Measurements from ENCODE around the gene SLC35E3. TPM values are rescaled to one million over a fixed set of nuclear protein-coding genes. Genes with fewer than 3 reads are reported as not detected.

Gene SLC35E3
- total and polyA plus RNA-seq, 2 of the 13 experiments (the other 11 are each of a cell fraction or from before 2014, with no cell fraction given) = 13.0 to 22.1 TPM

DNA sequence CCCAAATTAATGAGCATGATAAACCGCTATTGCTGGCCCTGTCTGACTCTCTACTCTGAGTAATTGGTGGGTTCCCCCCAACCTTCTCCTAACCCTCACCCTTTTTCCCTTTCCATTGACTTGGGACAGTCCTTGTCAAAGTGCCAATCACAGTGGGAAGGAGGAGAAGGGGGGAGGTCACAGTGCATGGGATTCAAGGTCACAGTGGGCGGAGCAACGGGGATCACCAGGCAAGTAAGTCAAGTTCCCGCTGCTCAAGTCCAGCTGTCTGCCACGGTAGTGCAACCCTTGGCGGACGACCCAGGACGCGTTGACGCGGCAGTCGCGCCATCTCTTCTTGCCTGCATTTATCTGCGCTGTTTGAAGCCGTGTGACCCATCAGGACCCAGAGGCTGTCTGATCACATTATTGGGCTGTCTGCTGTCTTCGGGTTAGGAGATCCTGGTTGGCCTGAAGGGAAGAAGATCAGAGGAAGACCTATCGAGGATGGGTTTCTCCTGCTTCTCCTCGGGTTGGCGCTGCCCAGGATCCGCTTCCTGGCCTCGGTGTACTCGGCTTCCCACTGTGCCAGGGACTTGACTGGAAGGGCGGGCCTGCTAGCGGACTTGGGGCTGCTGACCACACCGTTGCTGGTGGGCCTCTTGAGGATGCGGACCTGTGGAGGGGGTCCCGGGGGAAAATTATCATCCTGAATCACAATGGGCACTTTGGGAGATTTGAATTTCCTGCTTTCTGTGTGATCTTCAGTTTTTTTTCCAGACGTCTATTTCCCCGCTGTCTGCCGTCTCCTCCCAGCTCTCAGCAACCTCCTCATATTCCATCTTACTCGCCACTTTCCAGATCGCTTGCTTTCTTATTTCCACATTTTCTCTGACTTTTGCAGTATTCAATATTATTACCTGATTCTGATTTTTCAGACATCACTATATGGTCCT lies 58.9 kb downstream of the SLC35E3 start (continued):
- TF ChIP-seq, protein P1, sequence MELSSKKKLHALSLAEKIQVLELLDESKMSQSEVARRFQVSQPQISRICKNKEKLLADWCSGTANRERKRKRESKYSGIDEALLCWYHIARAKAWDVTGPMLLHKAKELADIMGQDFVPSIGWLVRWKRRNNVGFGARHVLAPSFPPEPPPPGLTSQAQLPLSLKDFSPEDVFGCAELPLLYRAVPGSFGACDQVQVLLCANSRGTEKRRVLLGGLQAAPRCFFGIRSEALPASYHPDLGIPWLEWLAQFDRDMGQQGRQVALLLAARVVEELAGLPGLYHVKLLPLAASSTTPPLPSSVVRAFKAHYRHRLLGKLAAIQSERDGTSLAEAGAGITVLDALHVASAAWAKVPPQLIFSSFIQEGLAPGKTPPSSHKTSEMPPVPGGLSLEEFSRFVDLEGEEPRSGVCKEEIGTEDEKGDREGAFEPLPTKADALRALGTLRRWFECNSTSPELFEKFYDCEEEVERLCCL (CRISPR knock-in tag; IDR thresholded peaks at IDR 0.05; ENCODE audit: borderline replicate concordance) = peak; percentile 50; the same call in 1 of the 2 replicates
- TF ChIP-seq EEA1 (CRISPR knock-in tag; IDR thresholded peaks at IDR 0.05; ENCODE audit: borderline replicate concordance) (no peak), ZMYM3 (CRISPR knock-in tag; IDR thresholded peaks at IDR 0.05) (peak; percentile 66; the same call in 1 of the 2 replicates), ZNF350 (CRISPR knock-in tag; IDR thresholded peaks at IDR 0.05; ENCODE audit: borderline replicate concordance, low read depth) (peak; percentile 93), HNF4A (CRISPR knock-in tag; IDR thresholded peaks at IDR 0.05) (peak; percentile 73), ZNF841 (CRISPR knock-in tag; IDR thresholded peaks at IDR 0.05; ENCODE audit: borderline replicate concordance) (no peak)
- TF ChIP-seq, protein P2, sequence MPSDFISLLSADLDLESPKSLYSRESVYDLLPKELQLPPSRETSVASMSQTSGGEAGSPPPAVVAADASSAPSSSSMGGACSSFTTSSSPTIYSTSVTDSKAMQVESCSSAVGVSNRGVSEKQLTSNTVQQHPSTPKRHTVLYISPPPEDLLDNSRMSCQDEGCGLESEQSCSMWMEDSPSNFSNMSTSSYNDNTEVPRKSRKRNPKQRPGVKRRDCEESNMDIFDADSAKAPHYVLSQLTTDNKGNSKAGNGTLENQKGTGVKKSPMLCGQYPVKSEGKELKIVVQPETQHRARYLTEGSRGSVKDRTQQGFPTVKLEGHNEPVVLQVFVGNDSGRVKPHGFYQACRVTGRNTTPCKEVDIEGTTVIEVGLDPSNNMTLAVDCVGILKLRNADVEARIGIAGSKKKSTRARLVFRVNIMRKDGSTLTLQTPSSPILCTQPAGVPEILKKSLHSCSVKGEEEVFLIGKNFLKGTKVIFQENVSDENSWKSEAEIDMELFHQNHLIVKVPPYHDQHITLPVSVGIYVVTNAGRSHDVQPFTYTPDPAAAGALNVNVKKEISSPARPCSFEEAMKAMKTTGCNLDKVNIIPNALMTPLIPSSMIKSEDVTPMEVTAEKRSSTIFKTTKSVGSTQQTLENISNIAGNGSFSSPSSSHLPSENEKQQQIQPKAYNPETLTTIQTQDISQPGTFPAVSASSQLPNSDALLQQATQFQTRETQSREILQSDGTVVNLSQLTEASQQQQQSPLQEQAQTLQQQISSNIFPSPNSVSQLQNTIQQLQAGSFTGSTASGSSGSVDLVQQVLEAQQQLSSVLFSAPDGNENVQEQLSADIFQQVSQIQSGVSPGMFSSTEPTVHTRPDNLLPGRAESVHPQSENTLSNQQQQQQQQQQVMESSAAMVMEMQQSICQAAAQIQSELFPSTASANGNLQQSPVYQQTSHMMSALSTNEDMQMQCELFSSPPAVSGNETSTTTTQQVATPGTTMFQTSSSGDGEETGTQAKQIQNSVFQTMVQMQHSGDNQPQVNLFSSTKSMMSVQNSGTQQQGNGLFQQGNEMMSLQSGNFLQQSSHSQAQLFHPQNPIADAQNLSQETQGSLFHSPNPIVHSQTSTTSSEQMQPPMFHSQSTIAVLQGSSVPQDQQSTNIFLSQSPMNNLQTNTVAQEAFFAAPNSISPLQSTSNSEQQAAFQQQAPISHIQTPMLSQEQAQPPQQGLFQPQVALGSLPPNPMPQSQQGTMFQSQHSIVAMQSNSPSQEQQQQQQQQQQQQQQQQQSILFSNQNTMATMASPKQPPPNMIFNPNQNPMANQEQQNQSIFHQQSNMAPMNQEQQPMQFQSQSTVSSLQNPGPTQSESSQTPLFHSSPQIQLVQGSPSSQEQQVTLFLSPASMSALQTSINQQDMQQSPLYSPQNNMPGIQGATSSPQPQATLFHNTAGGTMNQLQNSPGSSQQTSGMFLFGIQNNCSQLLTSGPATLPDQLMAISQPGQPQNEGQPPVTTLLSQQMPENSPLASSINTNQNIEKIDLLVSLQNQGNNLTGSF (CRISPR knock-in tag; IDR thresholded peaks at IDR 0.05) = no peak
- TF ChIP-seq, protein P3, sequence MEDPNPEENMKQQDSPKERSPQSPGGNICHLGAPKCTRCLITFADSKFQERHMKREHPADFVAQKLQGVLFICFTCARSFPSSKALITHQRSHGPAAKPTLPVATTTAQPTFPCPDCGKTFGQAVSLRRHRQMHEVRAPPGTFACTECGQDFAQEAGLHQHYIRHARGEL (CRISPR knock-in tag; IDR thresholded peaks at IDR 0.05) = peak; percentile 56; the same call in 1 of the 2 replicates
- TF ChIP-seq, protein P4, sequence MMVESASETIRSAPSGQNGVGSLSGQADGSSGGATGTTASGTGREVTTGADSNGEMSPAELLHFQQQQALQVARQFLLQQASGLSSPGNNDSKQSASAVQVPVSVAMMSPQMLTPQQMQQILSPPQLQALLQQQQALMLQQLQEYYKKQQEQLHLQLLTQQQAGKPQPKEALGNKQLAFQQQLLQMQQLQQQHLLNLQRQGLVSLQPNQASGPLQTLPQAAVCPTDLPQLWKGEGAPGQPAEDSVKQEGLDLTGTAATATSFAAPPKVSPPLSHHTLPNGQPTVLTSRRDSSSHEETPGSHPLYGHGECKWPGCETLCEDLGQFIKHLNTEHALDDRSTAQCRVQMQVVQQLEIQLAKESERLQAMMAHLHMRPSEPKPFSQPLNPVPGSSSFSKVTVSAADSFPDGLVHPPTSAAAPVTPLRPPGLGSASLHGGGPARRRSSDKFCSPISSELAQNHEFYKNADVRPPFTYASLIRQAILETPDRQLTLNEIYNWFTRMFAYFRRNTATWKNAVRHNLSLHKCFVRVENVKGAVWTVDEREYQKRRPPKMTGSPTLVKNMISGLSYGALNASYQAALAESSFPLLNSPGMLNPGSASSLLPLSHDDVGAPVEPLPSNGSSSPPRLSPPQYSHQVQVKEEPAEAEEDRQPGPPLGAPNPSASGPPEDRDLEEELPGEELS (CRISPR knock-in tag; IDR thresholded peaks at IDR 0.05) = peak; percentile 82
- TF ChIP-seq, protein P5, sequence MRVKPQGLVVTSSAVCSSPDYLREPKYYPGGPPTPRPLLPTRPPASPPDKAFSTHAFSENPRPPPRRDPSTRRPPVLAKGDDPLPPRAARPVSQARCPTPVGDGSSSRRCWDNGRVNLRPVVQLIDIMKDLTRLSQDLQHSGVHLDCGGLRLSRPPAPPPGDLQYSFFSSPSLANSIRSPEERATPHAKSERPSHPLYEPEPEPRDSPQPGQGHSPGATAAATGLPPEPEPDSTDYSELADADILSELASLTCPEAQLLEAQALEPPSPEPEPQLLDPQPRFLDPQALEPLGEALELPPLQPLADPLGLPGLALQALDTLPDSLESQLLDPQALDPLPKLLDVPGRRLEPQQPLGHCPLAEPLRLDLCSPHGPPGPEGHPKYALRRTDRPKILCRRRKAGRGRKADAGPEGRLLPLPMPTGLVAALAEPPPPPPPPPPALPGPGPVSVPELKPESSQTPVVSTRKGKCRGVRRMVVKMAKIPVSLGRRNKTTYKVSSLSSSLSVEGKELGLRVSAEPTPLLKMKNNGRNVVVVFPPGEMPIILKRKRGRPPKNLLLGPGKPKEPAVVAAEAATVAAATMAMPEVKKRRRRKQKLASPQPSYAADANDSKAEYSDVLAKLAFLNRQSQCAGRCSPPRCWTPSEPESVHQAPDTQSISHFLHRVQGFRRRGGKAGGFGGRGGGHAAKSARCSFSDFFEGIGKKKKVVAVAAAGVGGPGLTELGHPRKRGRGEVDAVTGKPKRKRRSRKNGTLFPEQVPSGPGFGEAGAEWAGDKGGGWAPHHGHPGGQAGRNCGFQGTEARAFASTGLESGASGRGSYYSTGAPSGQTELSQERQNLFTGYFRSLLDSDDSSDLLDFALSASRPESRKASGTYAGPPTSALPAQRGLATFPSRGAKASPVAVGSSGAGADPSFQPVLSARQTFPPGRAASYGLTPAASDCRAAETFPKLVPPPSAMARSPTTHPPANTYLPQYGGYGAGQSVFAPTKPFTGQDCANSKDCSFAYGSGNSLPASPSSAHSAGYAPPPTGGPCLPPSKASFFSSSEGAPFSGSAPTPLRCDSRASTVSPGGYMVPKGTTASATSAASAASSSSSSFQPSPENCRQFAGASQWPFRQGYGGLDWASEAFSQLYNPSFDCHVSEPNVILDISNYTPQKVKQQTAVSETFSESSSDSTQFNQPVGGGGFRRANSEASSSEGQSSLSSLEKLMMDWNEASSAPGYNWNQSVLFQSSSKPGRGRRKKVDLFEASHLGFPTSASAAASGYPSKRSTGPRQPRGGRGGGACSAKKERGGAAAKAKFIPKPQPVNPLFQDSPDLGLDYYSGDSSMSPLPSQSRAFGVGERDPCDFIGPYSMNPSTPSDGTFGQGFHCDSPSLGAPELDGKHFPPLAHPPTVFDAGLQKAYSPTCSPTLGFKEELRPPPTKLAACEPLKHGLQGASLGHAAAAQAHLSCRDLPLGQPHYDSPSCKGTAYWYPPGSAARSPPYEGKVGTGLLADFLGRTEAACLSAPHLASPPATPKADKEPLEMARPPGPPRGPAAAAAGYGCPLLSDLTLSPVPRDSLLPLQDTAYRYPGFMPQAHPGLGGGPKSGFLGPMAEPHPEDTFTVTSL (CRISPR knock-in tag; IDR thresholded peaks at IDR 0.05; ENCODE audit: borderline replicate concordance) = peak; percentile 33; the same call in 1 of the 2 replicates

Data from HepG2 (cell line).